GM18505 (cell line): Measurements from ENCODE around the gene IL15.
"Not testable (repeated sequence)": the region's sequence is repeated elsewhere in the genome, so short reads cannot be mapped to it uniquely, and the experiment has no call there.

Source experiments
- ATAC-seq: cut with Tn5 transposase; IDR thresholded peaks from one replicate; pipeline ENCODE4 v1.9.1; 2021; ENCODE audit not compliant: unreplicated experiment
- POLR2A ChIP-seq: IDR thresholded peaks from 4 replicates; pipeline ENCODE4 v1.6.1; 2011; ENCODE audit warnings: borderline replicate concordance; ENCODE audit not compliant: insufficient read depth, insufficient read length; ENCODE audit errors: extremely low read depth

IL15 gene

DNA sequence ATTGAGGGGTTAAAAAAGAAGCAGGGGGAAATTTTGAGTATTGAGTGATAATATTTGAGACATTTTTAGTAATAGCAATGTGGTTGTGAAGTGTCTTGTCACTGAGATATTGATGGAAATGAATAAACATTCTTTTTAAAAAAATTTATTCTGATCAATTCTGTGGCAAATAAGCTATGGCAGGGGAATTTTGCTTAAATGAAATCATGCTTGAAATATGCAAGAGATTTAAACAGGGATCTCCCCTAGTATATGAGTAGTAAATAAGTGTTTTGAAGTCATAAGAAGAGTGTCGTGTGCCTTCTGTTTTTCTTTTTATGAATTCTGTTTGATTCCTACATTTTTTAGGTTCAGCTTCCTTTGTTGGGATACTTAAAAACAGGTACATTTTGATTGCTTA lies 23.2 kb downstream of the IL15 start:
- ATAC-seq: no peak
- TF ChIP-seq POLR2A: no peak

- ATAC-seq: no peak
- no peak for TF ChIP-seq POLR2A
Observed at GRCh38 chr4:141660880-141661279, 24.5 kb downstream of the IL15 start.

GRCh38 chr4:141668200-141668910 lies 32.0 kb downstream of the IL15 start:
- ATAC-seq: no peak
- TF ChIP-seq POLR2A: no peak

DNA sequence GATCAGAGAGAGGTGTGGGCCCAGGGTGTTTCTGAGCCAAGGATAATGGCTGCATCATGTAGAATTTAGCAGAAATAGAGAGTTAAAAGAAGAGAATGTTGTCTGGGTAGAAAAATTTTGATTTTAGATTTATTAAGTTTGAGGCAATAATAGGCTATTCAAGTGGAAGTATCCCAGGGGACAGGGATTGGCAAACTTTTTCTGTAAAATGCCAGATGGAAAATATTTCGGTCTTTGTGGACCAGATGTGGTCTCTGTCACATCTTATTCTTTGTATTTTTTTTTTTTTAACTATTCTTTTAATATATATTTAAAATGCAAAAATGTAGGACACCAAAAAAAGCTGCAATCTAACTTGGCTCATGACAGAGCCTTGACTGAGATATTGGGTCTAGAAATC lies 33.1 kb downstream of the IL15 start:
- no peak for ATAC-seq
- TF ChIP-seq POLR2A: no peak

GRCh38 chr4:141675384-141675783 lies 39.0 kb downstream of the IL15 start:
- ATAC-seq: no peak
- no peak for TF ChIP-seq POLR2A

DNA sequence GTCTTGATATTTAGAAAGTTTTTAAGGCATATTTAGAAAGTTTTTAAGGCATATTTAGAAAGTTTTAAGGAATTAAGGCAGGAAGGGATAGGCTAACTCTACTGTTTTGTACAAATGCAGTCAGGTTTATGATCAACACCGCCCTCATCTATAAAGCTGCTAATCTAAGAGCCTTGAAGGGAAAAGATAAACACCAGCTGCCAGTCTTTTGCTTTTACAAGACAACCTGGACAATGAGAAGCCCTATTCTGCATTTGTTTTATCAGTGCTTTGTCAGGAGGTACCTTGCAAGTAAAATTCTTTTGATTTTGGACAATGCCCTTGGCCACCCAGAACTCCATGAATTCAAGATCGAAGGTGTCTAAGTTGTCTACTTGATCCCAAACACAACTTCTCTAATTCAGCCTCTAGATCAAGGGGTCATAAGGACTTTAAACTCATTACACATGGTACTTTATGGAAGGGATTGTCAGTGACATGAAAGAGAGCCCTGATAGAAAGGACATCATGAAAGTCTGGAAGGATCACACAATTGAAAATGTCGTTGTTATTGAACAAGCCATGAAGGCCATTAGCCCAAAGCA lies 39.8 kb downstream of the IL15 start:
- ATAC-seq: no peak
- no peak for TF ChIP-seq POLR2A

DNA sequence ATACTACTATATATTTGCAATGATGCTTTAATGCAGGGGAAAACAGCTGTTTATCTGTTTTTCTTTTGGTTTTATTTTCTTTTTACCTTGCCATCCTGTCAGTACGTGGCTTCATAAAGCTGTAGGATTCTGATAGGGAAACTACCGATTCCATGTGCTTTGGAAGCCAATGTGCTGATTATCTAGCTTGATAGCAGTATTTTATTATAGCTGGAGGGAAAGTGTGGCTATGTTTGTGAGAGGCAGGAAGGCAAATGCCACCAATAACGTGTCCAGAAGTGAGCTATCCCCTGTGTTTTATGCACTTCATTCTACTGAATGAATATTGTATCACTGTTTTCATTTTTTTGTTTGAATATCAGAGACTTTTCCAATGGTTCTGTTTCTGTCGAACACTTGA lies 43.7 kb downstream of the IL15 start:
- no peak for ATAC-seq

GRCh38 chr4:141684785-141685184 lies 48.4 kb downstream of the IL15 start:
- ATAC-seq: no peak
- TF ChIP-seq POLR2A: no peak

More for the DNA sequence above, 43.7 kb downstream of the IL15 start:
- no peak for TF ChIP-seq POLR2A

DNA sequence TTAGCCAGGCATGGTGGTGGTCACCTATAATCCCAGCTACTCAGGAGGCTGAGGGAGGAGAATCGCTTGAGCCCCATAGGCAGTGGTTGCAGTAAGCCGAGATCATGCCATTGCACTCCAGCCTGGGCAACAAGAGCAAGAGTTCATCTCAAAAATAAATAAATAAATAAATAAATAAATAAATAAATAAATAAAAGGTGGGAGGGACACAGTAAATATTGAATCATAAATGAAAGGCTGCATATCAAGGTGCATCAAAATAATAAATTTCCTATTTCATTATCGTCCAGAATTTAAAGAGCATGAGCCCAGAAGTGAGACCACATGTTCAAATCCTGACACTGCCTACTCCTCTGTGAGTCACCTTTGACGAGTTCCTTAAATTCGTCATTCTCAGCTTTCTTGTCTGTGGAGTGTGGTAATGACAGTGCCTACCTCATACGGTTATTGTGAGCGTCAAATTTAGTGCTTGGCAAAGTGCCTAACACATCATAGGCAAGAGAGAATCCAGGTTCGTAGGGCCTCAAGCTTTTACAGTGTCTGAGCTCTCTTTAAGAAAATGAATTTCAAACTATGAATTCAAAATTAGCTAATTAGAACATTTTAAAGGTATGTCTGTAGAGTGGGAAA lies 49.9 kb downstream of the IL15 start:
- ATAC-seq: no peak
- TF ChIP-seq POLR2A: no peak

- TF ChIP-seq POLR2A: no peak
- ATAC-seq: no peak
Observed at GRCh38 chr4:141686879-141687278, 50.5 kb downstream of the IL15 start.

DNA sequence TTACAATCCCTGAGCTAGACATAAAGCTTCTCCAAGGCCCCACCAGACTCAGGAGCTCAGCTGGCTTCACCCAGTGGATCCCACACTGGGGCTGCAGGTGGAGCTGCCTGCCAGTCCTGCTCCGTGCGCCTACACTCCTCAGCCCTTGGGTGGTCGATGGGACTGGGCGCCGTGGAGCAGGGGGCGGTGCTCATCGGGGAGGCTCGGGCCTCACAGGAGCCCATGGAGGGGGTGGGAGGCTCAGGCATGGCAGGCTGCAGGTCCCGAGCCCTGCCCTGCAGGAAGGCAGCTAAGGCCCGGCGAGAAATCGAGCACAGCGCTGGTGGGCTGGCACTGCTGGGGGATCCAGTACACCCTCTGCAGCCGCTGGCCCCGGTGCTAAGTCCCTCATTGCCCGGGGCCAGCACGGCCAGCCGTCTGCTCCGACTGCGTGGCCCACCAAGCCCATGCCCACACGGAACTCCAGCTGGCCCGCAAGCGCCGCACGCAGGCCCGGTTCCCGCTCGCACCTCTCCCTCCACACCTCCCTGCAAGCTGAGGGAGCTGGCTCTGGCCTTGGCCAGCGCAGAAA lies 53.4 kb downstream of the IL15 start:
- not testable (repeated sequence) for ATAC-seq

DNA sequence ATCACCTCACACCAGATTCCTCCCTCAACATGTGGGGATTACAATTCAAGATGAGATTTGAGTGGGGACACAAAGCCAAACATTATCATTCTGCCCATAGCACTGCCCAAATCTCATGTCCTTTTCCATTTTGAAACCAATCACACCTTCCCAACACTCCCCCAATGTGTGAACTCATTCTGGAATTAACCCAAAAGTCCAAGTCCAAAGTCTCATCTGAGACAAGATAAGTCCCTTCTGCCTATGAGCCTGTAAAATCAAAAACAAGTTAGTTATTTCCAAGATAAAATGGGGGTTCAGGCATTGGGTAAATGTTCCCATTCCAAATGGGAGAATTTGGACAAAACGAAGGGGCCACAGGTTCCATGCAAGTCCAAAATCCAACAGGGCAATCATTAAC lies 54.9 kb downstream of the IL15 start:
- not testable (repeated sequence) for ATAC-seq

DNA sequence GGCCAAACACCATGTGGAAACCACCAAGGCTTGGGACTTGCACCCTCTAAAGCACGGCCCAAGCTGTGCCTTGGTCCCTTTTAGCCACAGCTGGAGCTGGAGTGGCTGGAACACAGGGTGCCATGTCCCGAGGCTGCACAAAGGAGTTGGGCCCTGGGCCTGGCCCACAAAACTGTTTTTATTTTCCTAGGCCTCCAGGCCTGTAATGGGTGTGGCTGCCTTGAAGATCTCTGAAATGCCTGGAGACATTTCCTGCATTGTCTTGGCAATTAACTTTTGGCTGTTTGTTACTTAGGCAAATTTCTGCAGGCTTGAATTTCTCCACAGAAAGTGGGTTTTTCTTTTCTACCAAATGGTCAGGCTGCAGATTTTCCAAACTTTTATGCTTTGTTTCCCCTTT lies 55.7 kb downstream of the IL15 start:
- no peak for ATAC-seq
- no peak for TF ChIP-seq POLR2A

GRCh38 chr4:141697116-141697515 lies 60.7 kb downstream of the IL15 start:
- no peak for TF ChIP-seq POLR2A
- no peak for ATAC-seq
